K562 (cell line): ENCODE data around the gene GABRR3. TPM values are rescaled to one million over a fixed set of nuclear protein-coding genes. Genes with fewer than 3 reads are reported as not detected.

Experiments
- COPS2 ChIP-seq: fragments of 450-650 bp; conservative IDR thresholded peaks from 2 replicates; pipeline ENCODE4 v1.6.1; 2016; ENCODE audit warnings: mild to moderate bottlenecking, moderate library complexity
- EWSR1 ChIP-seq: fragments of 450-650 bp; IDR thresholded peaks from 2 replicates; pipeline ENCODE4 v1.6.1; 2018; ENCODE audit warnings: borderline replicate concordance, mild to moderate bottlenecking, low read depth, moderate library complexity; ENCODE audit not compliant: partially characterized antibody
- FOXA1 ChIP-seq: fragments of 450-650 bp; IDR thresholded peaks from 2 replicates; pipeline ENCODE4 v1.6.1; 2016; ENCODE audit warnings: mild to moderate bottlenecking, borderline replicate concordance
- HSF4 ChIP-seq: fragments of 250-450 bp; sonication (Bioruptor Pico); IDR thresholded peaks from 2 replicates; pipeline ENCODE4 v2.1.2; 2022; ENCODE audit warnings: mild to moderate bottlenecking, moderate library complexity, borderline replicate concordance
- KAT8 ChIP-seq: fragments of 450-650 bp; IDR thresholded peaks from 2 replicates; pipeline ENCODE4 v1.6.1; 2016; ENCODE audit warnings: low read depth, mild to moderate bottlenecking
- KDM4B ChIP-seq, 2 experiments: fragments of 450-650 bp in 1 of 2; sonication (generic) in 1 of 2; IDR thresholded peaks; 2 replicates each; pipeline ENCODE4 v1.6.1; 2016 to 2017; ENCODE audit warnings: borderline replicate concordance in 2 of 2, antibody characterized with exemption in 1 of 2, low read depth in 1 of 2, mild to moderate bottlenecking in 1 of 2
- KLF16 ChIP-seq: IDR thresholded peaks from 2 replicates; pipeline ENCODE4 v1.6.1; 2016; ENCODE audit warnings: antibody characterized with exemption
- MYNN ChIP-seq, 2 experiments: sonication (generic); formaldehyde crosslinking in 1 of 2; IDR thresholded peaks; 2 replicates each; pipeline versions ENCODE4 v1.5.0 to v1.6.1; 2016 to 2020; ENCODE audit warnings: antibody characterized with exemption in 1 of 2, missing genetic modification reagents in 1 of 2
- NCOR1 ChIP-seq: fragments of 450-650 bp; IDR thresholded peaks from 2 replicates; pipeline ENCODE4 v1.6.1; 2016; ENCODE audit warnings: mild to moderate bottlenecking, moderate library complexity
- POLR2B ChIP-seq: fragments of 450-650 bp; IDR thresholded peaks from 2 replicates; pipeline ENCODE4 v1.6.1; 2018; ENCODE audit warnings: low read depth; ENCODE audit not compliant: partially characterized antibody
- SMARCC2 ChIP-seq: fragments of 450-650 bp; IDR thresholded peaks from 2 replicates; pipeline ENCODE4 v1.6.1; 2017; ENCODE audit warnings: antibody characterized with exemption, moderate library complexity, mild to moderate bottlenecking, low read depth
- TEAD2 ChIP-seq: fragments of 450-650 bp; IDR thresholded peaks from 2 replicates; pipeline ENCODE4 v1.6.1; 2016; ENCODE audit warnings: missing genetic modification characterization, control low read depth, missing compliant biosample characterization
- TFAM ChIP-seq: fragments of 250-450 bp; sonication (Bioruptor Pico); conservative IDR thresholded peaks from 2 replicates; pipeline ENCODE4 v1.5.0; 2021; ENCODE audit warnings: mild to moderate bottlenecking, moderate library complexity
- THRAP3 ChIP-seq: fragments of 450-650 bp; IDR thresholded peaks from 2 replicates; pipeline ENCODE4 v1.6.1; 2016; ENCODE audit warnings: mild to moderate bottlenecking, inconsistent platforms, borderline replicate concordance
- XRCC3 ChIP-seq: fragments of 450-650 bp; IDR thresholded peaks from 2 replicates; pipeline ENCODE4 v1.6.1; 2017; ENCODE audit warnings: mild to moderate bottlenecking, moderate library complexity
- ZFP36 ChIP-seq: fragments of 150-350 bp; IDR thresholded peaks from 2 replicates; pipeline ENCODE4 v1.6.1; 2018; ENCODE audit warnings: low read length, low read depth; ENCODE audit not compliant: partially characterized antibody
- ZNF3 ChIP-seq: fragments of 250-450 bp; sonication (Bioruptor Pico); IDR thresholded peaks from 2 replicates; pipeline ENCODE4 v1.5.0; 2021; ENCODE audit warnings: mild to moderate bottlenecking, moderate library complexity
- ZNF41 ChIP-seq: fragments of 250-450 bp; sonication (Bioruptor Pico); conservative IDR thresholded peaks from 2 replicates; pipeline ENCODE4 v1.4.0; 2020; ENCODE audit warnings: mild to moderate bottlenecking
- ZNF77 ChIP-seq: fragments of 250-450 bp; sonication (Bioruptor Pico); IDR thresholded peaks from 2 replicates; pipeline ENCODE4 v1.5.0; 2020
- polyA plus RNA-seq, 8 experiments: library from polyadenylated mRNA; depleted of rRNA in 4 of 8; stranded (reverse) in 5 of 8; unstranded in 3 of 8; fragments of >200 nt; fragmentation: Nextera tagmentation in 2 of 8; fragmentation: Illumina TruSeq in 1 of 8; extraction: Ambion mirVana in 2 of 8; extraction: Trizol in 1 of 8; gene quantifications; 2 replicates each; pipeline versions ENCODE4 v1.2.1 to v1.2.3, GENCODE V29; 2011 to 2014; ENCODE audit warnings: inconsistent platforms in 1 of 8, missing spikeins in 1 of 8
- total RNA-seq, 7 experiments: library from RNA; depleted of rRNA in 6 of 7; stranded (reverse); fragments of >200 nt in 6 of 7; fragmentation: Illumina TruSeq in 2 of 7; extraction: Trizol in 2 of 7; gene quantifications; 2 replicates each; pipeline versions ENCODE4 v1.2.1 to v1.2.3, GENCODE V29; 2011 to 2021; ENCODE audit warnings: low replicate concordance in 1 of 7
- TF ChIP-seq, protein P1 (sequence below): fragments of 250-450 bp; sonication (Bioruptor Pico); IDR thresholded peaks from 2 replicates; pipeline ENCODE4 v1.8.0; 2022; ENCODE audit warnings: moderate library complexity, mild to moderate bottlenecking, inconsistent platforms
- TF ChIP-seq, protein P2 (sequence below): fragments of 250-450 bp; sonication (Bioruptor Pico); IDR thresholded peaks from 2 replicates; pipeline ENCODE4 v1.8.0; 2021; ENCODE audit warnings: borderline replicate concordance, mild to moderate bottlenecking, moderate library complexity; ENCODE audit not compliant: poor library complexity, severe bottlenecking
- TF ChIP-seq, protein P3 (sequence below): fragments of 250-450 bp; sonication (Bioruptor Pico); IDR thresholded peaks from 2 replicates; pipeline ENCODE4 v1.9.0; 2021; ENCODE audit warnings: mild to moderate bottlenecking
- TF ChIP-seq, protein P4 (sequence below): fragments of 450-650 bp; IDR thresholded peaks from 2 replicates; pipeline ENCODE4 v1.6.1; 2017; ENCODE audit warnings: antibody characterized with exemption
- TF ChIP-seq, protein P5 (sequence below): fragments of 450-650 bp; formaldehyde crosslinking; conservative IDR thresholded peaks from 2 replicates; pipeline ENCODE4 v1.4.0; 2022; ENCODE audit warnings: mild to moderate bottlenecking, missing genetic modification characterization

The GABRR3 gene
- total and polyA plus RNA-seq, 9 of the 15 experiments (the other 6 are each of a cell fraction or from before 2014, with no cell fraction given), result not detected

DNA sequence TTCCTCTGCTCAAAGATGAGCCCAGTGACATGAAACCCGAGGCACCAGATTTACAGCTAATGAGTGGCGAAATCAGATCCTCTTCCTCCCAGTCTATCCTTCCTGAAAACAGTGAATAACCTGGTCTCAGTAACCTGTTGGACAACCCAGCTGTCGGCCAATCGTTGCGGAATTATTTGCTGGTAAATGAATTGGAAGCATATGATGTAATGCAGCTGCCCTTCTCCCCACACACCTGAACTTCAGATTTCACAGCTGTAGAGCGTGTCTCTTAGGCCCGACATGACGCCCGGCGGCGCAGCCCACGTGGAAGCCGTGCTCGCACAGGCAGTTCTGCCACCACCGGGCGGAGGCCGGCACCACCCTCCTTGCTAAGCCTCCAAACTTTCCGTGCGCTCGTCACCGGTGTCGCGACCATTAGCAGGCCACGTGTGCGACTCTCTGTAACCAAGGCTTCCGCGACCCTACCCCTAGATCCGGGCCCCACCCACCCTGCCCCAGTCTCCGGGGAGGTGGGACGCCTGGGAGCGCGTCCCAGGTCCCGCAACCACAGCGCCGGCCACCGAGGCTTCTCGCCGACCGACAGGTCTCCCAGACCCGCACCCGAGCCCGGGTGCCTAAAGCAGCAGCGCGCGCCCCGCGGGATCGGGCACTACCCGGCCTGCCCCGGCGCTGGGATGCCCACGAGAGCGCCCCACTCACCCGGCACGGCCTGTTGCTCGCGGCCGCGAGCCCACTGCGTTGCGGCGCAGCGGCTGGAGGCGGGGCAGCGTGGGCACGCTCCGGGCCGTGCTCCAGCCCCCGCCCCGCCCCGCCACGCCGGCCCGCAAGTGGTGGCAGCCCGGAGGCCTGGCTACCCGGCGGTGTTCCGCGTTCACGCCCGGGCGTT lies 63.2 kb downstream of the GABRR3 start, which contains the start of gene RIOX2 (continued):
- TF ChIP-seq KAT8 (no peak), ZFP36 (no peak), THRAP3 (no peak), FOXA1 (no peak), POLR2B (no peak), KLF16 (no peak), SMARCC2 (no peak), NCOR1 (no peak), HSF4 (no peak), TFAM (CRISPR knock-in tag) (no peak), ZNF41 (no peak), MYNN (IDR thresholded peaks at IDR 0.05) (no peak), MYNN (CRISPR knock-in tag; IDR thresholded peaks at IDR 0.05) (no peak), ZNF3 (CRISPR knock-in tag) (no peak), XRCC3 (no peak), COPS2 (no peak), TEAD2 (tag) (no peak), ZNF77 (CRISPR knock-in tag) (no peak), KDM4B (IDR thresholded peaks at IDR 0.05; ENCODE audit: borderline replicate concordance in 2 of 2, low read depth in 1 of 2) (no peak), EWSR1 (no peak)
- TF ChIP-seq, protein P1, sequence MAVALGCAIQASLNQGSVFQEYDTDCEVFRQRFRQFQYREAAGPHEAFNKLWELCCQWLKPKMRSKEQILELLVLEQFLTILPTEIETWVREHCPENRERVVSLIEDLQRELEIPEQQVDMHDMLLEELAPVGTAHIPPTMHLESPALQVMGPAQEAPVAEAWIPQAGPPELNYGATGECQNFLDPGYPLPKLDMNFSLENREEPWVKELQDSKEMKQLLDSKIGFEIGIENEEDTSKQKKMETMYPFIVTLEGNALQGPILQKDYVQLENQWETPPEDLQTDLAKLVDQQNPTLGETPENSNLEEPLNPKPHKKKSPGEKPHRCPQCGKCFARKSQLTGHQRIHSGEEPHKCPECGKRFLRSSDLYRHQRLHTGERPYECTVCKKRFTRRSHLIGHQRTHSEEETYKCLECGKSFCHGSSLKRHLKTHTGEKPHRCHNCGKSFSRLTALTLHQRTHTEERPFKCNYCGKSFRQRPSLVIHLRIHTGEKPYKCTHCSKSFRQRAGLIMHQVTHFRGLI, result no peak
- TF ChIP-seq, protein P2, sequence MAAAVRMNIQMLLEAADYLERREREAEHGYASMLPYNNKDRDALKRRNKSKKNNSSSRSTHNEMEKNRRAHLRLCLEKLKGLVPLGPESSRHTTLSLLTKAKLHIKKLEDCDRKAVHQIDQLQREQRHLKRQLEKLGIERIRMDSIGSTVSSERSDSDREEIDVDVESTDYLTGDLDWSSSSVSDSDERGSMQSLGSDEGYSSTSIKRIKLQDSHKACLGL (CRISPR knock-in tag), result no peak
- TF ChIP-seq, protein P3, sequence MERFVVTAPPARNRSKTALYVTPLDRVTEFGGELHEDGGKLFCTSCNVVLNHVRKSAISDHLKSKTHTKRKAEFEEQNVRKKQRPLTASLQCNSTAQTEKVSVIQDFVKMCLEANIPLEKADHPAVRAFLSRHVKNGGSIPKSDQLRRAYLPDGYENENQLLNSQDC, result no peak
- TF ChIP-seq, protein P4, sequence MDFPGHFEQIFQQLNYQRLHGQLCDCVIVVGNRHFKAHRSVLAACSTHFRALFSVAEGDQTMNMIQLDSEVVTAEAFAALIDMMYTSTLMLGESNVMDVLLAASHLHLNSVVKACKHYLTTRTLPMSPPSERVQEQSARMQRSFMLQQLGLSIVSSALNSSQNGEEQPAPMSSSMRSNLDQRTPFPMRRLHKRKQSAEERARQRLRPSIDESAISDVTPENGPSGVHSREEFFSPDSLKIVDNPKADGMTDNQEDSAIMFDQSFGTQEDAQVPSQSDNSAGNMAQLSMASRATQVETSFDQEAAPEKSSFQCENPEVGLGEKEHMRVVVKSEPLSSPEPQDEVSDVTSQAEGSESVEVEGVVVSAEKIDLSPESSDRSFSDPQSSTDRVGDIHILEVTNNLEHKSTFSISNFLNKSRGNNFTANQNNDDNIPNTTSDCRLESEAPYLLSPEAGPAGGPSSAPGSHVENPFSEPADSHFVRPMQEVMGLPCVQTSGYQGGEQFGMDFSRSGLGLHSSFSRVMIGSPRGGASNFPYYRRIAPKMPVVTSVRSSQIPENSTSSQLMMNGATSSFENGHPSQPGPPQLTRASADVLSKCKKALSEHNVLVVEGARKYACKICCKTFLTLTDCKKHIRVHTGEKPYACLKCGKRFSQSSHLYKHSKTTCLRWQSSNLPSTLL, result no peak
- TF ChIP-seq, protein P5, sequence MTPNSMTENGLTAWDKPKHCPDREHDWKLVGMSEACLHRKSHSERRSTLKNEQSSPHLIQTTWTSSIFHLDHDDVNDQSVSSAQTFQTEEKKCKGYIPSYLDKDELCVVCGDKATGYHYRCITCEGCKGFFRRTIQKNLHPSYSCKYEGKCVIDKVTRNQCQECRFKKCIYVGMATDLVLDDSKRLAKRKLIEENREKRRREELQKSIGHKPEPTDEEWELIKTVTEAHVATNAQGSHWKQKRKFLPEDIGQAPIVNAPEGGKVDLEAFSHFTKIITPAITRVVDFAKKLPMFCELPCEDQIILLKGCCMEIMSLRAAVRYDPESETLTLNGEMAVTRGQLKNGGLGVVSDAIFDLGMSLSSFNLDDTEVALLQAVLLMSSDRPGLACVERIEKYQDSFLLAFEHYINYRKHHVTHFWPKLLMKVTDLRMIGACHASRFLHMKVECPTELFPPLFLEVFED (CRISPR knock-in tag), result no peak
